Tibial nerve (tissue), 3 donors: ENCODE results near the gene MAML2.

Experiments
- CTCF ChIP-seq, 5 experiments: fragments of 200-600 bp in 3 of 5; fragments of 450-650 bp in 2 of 5; sonication (generic) in 3 of 5; IDR thresholded peaks; one replicate each; pipeline ENCODE4 v1.5.1; 2016 to 2019; ENCODE audit warnings: antibody characterized with exemption in 5 of 5, mild to moderate bottlenecking in 3 of 5, moderate library complexity in 2 of 5
- POLR2A ChIP-seq, 2 donors: fragments of 450-650 bp; IDR thresholded peaks; one replicate each; pipeline ENCODE4 v1.6.1; 2017; ENCODE audit warnings: antibody characterized with exemption in 2 of 2, mild to moderate bottlenecking in 2 of 2, moderate library complexity in 2 of 2

GRCh38 chr11:95975343-95975742 lies 367.7 kb downstream of the MAML2 start:
- TF ChIP-seq POLR2A (IDR thresholded peaks at IDR 0.05) = no peak
- TF ChIP-seq CTCF (IDR thresholded peaks at IDR 0.05) = no peak
